Measurements from ENCODE around the gene INHBE. TPM values are rescaled to one million over a fixed set of nuclear protein-coding genes. Genes with fewer than 3 reads are reported as not detected.
"Not testable (repeated sequence)": the region's sequence is repeated elsewhere in the genome, so short reads cannot be mapped to it uniquely, and the experiment has no call there.

The INHBE gene
- total RNA-seq, 1 donor from 2014 or later, result 0.61 TPM

GRCh38 chr12:57435293-57435692 is 19.8 kb upstream of the INHBE start:
- H3K27me3 Mint-ChIP-seq (ENCODE audit: low read depth), result no peaks in the 10 kb centered on the region
- DNase-seq (ENCODE audit: low read depth, low spot score), result no peak
- no peak overlapping the region for H3K27ac Mint-ChIP-seq (ENCODE audit: unreplicated experiment)
- H3K4me1 Mint-ChIP-seq, result peaks cover 9% of the 10 kb centered on the region
- no peaks in the 10 kb centered on the region for H3K36me3 Mint-ChIP-seq (ENCODE audit: low read depth)
- TF ChIP-seq, protein P1, sequence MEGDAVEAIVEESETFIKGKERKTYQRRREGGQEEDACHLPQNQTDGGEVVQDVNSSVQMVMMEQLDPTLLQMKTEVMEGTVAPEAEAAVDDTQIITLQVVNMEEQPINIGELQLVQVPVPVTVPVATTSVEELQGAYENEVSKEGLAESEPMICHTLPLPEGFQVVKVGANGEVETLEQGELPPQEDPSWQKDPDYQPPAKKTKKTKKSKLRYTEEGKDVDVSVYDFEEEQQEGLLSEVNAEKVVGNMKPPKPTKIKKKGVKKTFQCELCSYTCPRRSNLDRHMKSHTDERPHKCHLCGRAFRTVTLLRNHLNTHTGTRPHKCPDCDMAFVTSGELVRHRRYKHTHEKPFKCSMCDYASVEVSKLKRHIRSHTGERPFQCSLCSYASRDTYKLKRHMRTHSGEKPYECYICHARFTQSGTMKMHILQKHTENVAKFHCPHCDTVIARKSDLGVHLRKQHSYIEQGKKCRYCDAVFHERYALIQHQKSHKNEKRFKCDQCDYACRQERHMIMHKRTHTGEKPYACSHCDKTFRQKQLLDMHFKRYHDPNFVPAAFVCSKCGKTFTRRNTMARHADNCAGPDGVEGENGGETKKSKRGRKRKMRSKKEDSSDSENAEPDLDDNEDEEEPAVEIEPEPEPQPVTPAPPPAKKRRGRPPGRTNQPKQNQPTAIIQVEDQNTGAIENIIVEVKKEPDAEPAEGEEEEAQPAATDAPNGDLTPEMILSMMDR (conservative IDR thresholded peaks at IDR 0.05), result no peak
- H3K4me3 Mint-ChIP-seq, result peak overlapping the region; percentile 53
- H3K9me3 Mint-ChIP-seq, result no peaks in the 10 kb centered on the region

DNA sequence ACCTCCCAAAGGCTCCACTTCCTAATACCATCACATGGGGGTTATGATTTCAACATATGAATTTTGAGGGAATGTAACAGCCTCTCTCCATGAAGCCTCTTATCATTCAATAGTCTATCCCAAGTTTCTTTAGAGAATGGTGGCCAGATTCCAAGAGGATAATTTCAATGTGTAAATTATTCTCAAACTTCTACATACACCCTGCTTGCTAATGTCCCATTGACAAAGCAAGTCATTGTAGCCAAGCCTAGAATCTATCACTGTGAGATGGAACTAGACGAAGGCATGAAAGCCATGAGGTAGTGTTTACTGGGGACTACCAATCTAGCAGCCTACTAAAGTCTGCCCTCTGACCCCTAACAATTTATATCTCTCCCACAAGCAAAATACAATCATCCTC is 16.7 kb upstream of the INHBE start:
- Mint-ChIP-seq H3K9me3 (no peaks in the 10 kb centered on the region), H3K4me1 (no peaks in the 10 kb centered on the region), H3K36me3 (ENCODE audit: low read depth) (no peaks in the 10 kb centered on the region), H3K4me3 (no peak overlapping the region), H3K27ac (ENCODE audit: unreplicated experiment) (no peak overlapping the region), H3K27me3 (ENCODE audit: low read depth) (no peaks in the 10 kb centered on the region)
- TF ChIP-seq, protein P1 (conservative IDR thresholded peaks at IDR 0.05), result no peak
- DNase-seq (ENCODE audit: low read depth, low spot score), result no peak

- no peak for DNase-seq (ENCODE audit: low read depth, low spot score)
- no peaks in the 10 kb centered on the region for H3K36me3 Mint-ChIP-seq (ENCODE audit: low read depth)
- H3K27ac Mint-ChIP-seq (ENCODE audit: unreplicated experiment), result no peak overlapping the region
- TF ChIP-seq, protein P1 (conservative IDR thresholded peaks at IDR 0.05), result no peak
- H3K27me3 Mint-ChIP-seq (ENCODE audit: low read depth), result no peaks in the 10 kb centered on the region
- no peaks in the 10 kb centered on the region for H3K4me1 Mint-ChIP-seq
- no peak overlapping the region for H3K4me3 Mint-ChIP-seq
- H3K9me3 Mint-ChIP-seq, result no peaks in the 10 kb centered on the region
Observed at GRCh38 chr12:57439762-57440266, 15.3 kb upstream of the INHBE start.

DNA sequence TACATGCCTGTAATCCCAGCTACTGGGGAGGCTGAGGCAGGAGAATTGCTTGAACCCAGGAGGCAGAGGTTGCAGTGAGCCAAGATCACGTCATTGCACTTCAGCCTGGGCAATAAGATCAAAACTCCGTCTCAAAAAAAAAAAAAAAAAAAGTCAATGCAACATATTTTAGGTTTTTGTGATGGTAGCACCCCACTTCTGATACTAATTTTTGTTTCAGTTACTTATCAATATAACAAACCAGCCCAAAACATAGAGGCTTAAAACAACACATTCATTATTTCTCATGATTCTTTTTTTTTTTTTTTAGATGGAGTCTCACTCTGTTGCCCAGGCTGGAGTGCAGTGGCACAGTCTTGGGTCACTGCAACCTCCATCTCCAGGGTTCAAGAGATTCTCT is 13.7 kb upstream of the INHBE start:
- H3K4me1 Mint-ChIP-seq; H3K9me3 Mint-ChIP-seq; H3K27ac Mint-ChIP-seq (ENCODE audit: unreplicated experiment); H3K27me3 Mint-ChIP-seq (ENCODE audit: low read depth); DNase-seq (ENCODE audit: low read depth, low spot score); H3K4me3 Mint-ChIP-seq; H3K36me3 Mint-ChIP-seq (ENCODE audit: low read depth): not testable (repeated sequence)

- Mint-ChIP-seq H3K4me3 (no peak overlapping the region), H3K9me3 (no peaks in the 10 kb centered on the region), H3K27ac (ENCODE audit: unreplicated experiment) (no peak overlapping the region), H3K36me3 (ENCODE audit: low read depth) (no peaks in the 10 kb centered on the region), H3K27me3 (ENCODE audit: low read depth) (no peaks in the 10 kb centered on the region), H3K4me1 (no peaks in the 10 kb centered on the region)
- DNase-seq (ENCODE audit: low read depth, low spot score), result no peak
- TF ChIP-seq, protein P1 (conservative IDR thresholded peaks at IDR 0.05), result no peak
Observed at GRCh38 chr12:57441846-57442427, 13.2 kb upstream of the INHBE start.

DNA sequence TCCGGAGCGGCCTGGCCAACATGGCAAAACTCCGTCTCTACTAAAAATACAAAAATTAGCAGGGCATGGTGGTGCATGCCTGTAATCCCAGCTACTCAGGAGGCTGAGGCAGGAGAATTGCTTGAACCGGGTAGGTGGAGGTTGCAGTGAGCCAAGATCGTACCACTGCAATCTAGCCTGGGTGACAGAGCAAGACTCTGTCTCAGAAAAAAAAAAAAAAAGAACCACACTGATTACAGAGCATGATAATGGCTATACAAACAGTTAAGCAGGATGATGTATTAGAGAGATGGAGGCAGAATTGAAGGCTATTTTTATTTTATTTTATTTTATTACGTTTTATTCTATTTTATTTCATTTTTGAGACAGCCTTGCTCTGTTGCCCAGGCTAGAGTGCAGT is 10.8 kb upstream of the INHBE start:
- not testable (repeated sequence) for H3K4me1 Mint-ChIP-seq; H3K27me3 Mint-ChIP-seq (ENCODE audit: low read depth); H3K27ac Mint-ChIP-seq (ENCODE audit: unreplicated experiment); H3K4me3 Mint-ChIP-seq; H3K36me3 Mint-ChIP-seq (ENCODE audit: low read depth); H3K9me3 Mint-ChIP-seq; DNase-seq (ENCODE audit: low read depth, low spot score)

Data from neural crest cell (in vitro differentiated cells).